Measurements from ENCODE around the gene SDK1.

GRCh38 chr7:4073052-4073451, 772.0 kb downstream of the SDK1 start:
- TF ChIP-seq, protein P1, sequence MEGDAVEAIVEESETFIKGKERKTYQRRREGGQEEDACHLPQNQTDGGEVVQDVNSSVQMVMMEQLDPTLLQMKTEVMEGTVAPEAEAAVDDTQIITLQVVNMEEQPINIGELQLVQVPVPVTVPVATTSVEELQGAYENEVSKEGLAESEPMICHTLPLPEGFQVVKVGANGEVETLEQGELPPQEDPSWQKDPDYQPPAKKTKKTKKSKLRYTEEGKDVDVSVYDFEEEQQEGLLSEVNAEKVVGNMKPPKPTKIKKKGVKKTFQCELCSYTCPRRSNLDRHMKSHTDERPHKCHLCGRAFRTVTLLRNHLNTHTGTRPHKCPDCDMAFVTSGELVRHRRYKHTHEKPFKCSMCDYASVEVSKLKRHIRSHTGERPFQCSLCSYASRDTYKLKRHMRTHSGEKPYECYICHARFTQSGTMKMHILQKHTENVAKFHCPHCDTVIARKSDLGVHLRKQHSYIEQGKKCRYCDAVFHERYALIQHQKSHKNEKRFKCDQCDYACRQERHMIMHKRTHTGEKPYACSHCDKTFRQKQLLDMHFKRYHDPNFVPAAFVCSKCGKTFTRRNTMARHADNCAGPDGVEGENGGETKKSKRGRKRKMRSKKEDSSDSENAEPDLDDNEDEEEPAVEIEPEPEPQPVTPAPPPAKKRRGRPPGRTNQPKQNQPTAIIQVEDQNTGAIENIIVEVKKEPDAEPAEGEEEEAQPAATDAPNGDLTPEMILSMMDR (IDR thresholded peaks at IDR 0.05) = no peak
- no peak for TF ChIP-seq POLR2A (IDR thresholded peaks at IDR 0.05)

Data from uterus (tissue), 2 donors.